DMS153 treated with DMSO at 0.1 percent for 48 hours (cell line): ENCODE data around the gene MED27.

ENCODE experiments used
- DNase-seq: peaks from one replicate; lab custom pipeline; 2025; ENCODE audit not compliant: unreplicated experiment; lab: John Stamatoyannopoulos, UW

Gene MED27

DNA sequence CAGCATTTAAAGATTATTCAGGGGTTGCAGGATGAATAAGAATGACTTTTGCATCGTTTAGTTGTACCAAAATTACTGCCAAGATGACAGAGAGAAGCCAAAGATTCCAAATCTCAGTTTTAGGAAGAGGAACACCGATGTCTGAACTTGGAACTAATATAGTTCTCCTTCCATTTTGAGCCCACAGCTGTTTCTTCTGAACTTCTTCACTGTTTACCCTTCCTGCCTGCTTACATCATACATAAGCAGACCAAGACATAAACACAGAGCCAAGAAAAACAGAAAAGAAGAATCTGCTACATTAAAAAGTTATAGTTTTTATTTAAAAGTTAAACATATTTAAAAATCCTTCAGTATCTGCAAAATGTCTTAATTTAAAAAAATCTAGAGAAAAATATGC is 192.8 kb downstream of the MED27 start:
- DNase-seq: no peak

DNA sequence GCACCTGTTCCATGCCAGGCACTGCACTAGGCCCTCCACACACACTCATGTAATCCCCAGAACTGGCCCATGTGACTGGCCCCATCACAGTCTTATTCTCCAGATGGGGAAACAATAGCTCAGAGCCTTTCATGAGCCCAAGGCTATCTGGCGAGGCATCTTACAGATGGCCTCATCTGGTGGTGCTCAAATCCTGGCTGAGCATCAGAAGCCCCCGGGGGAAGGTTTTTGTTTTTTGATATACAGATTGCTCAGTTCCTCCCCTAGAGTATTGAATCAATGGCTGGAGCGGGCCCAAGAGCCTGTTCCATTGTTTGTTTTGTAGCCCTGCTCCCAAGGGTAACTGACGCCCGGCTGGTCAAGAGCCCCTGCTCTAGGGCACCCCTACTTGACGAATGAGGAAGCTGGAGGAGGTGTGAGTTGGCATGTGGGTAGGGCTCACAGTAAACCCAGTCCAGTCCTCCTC is 194.5 kb downstream of the MED27 start:
- DNase-seq: peak; percentile 24

DNA sequence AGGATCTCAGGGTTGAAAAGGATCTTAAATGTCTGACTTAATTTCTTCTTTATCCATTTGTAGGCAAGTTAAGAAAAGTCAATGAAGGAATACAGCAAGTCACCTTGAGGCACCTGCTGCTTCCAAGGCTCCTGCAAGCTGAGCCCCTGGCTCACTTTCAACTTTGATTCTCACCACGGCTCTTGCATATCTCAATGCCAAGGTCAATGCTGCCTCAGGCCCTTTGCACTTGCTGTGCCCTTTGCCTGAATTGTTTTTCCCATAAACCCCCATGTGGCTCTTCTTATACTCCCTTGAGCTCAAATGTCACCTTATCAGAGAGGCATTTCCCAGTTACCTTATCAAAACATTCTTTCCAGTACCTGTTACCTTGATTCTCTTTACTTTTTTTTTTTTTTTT is 195.4 kb downstream of the MED27 start:
- no peak for DNase-seq

DNA sequence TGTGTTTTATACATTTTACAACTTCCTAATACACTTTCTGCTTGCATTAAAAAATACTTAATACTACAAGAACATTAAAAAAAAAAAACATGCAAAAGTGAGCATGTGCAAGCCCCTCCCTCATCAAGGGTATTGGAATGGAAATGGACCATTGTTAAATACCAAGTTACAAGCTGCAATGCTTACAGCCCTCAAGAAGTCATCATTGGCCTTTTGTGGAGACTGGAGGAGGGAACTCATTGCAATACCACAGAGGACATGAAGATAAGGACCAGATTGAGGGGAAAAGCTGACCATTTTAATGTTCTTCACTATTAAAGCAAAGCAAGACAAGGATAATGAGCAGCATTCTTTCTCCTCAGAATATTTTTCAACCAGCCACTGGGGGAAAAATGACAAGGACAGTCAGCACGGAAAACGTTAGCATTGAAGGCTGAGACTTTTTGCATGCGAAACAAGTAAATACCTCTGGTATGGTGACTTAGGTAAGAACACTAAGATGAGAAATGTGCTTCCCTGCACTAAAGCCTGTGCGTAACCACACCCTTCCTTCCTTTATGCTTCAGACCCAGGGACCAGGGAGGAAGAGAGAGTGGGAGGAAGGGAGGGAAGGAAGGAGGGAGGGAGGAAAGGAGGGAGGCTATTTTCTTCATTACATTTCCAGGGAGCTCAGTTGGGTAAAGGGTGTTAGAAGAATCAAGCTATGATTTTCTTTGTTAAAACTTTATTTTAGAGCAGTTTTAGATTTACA is 198.7 kb downstream of the MED27 start:
- no peak for DNase-seq

DNA sequence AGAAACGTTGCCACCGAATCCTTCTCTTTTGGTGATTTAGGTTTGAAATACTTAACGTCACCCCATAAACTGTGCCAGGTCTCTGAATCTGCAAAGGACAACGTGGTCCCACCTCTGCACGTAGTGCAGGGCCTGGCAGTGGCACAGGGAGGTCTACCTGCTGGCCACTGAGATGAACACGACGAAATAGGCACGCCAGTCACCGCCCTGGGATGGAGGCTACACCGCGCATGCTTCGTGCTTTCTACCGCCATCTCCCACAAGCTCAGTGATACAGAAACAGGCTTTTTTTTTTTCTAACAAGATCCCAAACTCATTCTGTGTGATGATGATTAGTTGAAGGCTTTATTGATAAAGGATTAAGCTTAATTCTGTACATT is 199.8 kb downstream of the MED27 start:
- no peak for DNase-seq

DNA sequence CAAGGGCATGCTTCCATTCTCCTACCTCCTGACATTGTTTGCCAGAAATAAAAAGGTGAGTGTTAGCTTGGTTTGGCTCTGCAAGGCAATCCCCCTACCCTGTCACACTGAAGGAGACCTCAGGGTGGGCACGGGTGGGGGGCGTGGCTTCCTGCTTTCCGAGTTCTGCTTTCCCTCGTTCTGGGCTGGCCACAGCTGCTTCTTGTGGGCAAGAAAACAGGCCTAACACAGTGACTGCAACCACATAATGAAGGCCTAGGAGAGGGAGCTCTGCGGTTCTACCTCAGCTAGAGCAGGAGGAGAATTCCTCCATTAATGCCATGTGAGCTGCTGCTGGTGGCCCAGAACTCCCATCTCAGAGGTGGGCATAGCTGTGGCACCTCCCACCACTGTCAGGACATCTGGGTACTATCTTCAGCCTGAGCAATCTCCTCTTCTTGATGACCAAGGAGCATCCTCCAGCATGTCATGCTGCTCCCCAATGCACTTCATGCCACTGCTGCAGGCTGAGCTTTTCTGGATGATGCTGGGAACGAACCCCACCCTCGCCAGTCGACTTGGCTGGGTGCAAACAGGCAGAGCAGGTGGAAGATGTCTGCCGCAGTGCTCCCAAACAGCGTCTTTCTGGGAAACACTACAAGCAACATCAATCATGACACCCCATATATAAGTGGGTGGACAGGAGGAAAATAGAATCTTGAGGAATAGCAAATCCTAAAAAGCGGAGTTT is 200.3 kb downstream of the MED27 start:
- no peak for DNase-seq

DNA sequence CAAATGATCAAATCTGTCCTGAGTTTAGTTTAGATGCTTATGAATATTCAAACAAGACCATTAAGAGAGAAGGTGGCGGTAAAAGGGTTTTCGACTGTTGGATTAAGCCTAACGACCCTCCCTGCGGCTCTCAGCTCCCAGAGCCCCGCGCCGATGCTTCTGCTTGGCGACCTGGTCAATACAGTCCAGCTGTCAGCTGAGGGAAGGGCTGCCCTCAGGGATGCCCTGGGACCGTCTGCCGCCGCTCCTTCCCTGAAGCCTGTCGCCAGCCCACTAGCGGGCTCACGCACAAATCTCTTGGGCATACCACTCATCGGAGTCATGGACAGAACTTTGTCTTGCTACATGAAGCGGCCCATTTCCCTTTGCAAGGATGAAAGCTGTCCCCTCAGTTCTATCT is 203.2 kb downstream of the MED27 start:
- DNase-seq: no peak

DNA sequence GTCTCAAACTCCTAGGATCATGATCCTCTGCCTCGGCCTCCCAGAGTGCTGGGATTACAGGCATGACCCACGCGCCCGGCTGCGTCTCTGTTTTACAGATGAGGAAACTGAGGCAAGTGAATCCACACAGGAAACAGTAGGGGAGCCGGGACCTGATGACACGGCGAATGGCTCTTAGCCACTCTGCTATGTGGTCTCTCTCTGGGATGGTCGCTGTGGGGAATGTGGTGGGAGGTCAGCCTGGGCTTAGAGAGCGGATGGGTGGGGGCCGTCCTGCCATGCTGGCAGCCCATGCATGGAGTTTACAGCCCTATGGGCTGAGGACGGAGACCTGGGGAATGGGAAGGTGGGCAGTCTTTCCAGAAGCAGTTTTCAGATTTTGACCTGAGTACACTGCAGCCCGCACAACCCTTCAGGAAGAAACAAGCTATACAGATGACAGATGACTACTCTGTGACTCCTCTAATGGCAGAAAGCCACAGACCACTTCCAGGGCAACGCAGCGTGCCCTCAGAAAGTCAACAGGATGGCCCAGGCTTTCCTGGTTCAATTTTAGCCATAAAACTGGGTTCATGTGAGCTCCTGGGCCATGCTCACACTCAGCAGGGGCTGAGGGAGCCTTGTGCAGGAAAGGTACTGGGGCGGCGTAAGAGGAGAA is 203.7 kb downstream of the MED27 start:
- DNase-seq: no peak

DNA sequence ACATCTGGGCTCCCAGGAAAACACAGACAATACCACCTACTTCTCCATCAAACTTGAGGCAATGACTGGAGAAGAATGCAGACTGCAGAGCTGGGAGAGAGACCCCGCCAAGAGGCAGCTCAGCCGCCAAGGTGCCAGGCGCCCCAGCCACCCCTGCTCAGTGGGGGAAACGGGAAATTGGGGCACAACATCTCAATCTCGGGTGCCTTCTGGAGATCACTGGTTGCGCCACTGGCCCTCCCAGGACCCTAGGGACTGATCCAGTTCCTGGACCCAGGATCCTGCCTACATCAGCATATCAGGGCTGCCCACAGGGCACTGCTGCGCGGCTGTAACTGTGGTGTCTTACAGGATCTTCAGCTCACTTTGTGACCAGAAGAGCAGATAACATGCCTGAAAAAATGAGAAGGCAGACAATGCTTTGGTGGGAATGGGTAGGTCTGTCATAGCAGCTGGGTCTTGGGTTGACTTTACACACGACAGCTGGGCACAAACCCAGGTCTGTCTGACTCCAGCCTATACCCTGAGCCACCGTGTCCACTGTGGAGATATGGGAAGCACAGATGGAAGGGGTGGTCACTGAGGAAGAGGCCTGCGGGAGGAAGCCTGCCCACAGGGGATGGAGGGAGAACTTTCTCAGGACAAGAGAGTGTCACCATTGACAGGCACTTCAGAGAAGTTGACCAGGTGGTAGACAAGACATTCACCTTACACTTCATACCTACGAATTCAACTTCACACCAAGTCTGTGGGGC is 204.6 kb downstream of the MED27 start:
- DNase-seq: no peak

DNA sequence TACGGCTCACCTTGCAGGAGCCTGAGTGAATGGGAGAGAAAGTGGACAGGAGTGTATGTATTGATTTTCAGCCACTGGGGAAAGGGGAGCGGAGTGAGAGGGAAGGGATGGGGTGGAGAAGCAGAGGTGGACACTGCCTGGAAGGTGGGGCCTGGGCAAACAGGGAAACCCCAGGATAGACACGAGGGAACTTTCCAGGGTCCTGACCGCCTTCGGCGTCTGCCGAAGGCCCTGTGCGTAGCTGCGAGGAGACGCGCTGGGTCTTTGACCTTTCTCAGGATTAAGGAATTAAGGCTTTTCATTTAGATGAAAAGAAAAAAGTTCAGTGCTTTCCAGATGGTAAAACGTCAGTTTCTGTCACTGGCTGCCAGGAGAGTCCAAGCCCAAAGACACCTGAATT is 205.2 kb downstream of the MED27 start:
- DNase-seq: no peak

DNA sequence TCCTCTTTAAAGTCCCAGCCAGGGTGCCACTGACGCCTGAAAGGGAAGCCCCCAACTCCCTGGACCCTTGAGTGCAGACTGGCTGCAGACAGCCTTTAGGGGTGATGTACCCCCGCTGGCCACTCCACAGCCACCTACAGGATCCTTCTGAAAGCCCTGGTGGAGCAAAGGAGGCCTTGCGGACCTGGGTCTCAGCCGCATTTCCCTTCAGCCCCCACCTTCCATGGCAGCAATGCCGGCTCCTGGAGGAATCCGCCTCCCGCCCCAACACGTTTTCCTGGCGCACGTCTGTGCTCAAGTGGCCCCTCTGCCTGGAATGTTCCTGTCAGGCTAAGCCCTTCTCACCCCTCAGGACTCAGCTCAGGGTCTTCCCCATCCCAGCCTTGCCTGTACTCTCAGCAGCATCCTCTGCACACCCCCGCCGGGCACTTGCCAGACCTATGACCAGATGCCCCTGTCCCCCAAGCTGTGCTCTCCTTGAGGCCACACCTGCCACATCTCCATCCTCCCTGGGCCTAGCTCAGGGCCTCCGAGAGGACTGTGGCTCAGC is 205.7 kb downstream of the MED27 start:
- no peak for DNase-seq

DNA sequence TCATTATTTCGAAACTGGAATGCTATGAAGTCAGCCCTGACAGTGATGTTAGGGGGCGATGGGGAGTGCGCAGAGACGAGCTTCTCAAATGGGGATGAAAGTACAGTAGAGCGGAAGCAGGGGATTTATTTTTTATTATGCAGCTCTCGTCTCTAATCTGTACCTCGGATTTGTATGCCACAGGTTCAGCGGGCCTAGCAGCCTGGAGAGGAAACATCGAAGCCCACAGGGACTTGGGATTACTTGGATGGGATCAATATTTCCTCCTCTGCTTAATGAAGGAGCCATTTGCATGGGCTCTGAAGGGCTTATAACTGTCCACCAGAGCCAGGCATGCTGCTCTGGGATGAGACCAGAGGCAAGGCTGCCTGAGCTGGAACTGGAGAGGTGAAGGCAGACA is 206.3 kb downstream of the MED27 start:
- DNase-seq: no peak

DNA sequence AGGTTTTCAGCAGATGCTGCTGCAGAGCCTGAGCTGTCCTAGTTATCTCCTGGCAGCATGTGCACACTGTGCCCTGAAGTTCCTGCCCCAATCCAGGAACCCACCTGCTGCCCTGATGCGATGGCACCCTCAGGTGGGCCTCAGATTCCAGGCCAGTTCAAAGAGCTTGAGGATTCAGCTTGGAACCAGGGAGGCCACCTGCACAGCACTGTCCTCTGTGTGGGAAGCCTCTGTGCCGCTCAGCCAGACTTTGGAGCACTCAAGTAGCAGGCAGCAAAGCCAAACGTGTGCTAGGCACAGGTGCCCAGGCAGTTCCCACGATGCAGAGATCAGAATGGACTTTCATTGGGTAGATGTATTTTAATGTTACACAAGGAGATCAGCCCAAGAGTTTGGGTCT is 207.0 kb downstream of the MED27 start:
- DNase-seq: no peak

DNA sequence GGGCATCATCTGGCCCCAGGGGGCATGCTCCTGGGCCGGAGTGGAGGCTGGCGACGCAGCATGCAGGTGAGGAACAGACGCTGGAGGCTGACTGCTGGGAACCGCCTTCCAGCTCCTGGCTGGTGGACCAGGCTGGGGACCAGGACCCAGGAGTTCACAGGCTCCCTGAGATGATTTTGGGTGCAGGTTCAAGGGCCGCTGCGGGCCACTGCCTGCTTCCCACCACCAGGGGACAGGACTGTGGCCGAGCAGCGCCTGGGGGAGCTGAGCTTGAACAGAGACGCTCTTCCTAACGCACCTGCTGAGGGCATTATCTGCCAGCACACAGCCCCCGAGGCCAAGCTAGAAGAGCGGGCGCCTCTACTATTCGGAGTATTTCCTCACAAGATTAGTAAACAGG is 207.7 kb downstream of the MED27 start:
- DNase-seq: no peak

DNA sequence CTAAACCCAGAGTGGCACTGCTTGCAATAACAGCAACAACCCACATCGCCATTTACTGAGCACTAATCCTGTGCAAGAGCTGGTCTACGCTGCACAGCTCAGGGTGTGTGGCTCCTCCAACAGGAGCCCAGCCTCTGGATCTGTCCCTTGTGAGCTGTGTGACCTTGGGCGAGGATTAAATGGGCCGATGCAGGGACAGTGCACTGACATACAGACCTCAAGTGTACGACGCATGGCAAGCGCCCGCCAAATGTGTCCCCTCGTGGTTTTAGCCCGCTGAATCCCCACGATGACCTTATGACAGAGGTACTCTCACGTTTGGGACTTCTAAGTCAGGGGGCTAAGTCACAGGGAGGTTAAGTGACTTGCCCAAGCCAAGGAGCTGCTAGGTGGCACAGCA is 209.5 kb downstream of the MED27 start:
- DNase-seq: no peak

DNA sequence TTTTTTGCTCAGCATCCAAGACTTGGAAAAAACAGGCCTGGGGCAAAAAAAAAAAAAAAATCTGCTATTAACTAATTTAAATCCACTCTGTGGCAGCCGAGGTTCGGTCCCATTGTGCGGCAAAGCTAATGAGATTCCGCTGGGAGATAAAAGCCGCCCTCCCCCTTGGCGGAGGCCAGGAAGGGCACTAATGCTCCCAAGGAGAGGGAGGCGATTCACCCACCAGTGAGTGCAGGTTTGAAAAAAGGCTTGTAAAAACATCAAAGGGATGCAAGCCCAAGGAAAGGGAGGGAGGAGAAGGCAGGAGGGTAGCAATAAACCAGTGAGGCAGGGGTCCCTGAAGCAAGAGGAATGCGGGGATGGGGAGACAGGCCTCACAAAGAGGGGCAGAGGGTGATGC is 210.3 kb downstream of the MED27 start:
- no peak for DNase-seq

DNA sequence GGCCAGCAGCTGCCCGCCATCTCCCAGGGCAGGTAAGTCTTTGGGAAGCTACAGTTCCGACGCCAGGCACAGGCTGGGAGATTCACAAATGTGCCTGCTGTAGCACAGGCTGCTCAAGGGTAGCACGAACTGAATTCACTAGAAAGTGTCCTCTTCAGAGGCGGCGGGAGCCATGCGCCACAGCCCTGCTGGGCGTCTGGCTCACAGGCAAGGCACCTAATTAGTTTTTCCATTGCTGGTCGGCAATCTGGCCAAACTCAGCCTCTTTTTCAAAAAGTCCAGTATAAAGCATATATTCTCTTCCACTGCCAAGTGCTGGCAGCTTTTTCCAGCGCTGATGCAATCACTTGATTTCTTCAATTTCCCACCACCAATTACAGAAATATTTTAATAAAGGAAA is 210.9 kb downstream of the MED27 start:
- no peak for DNase-seq

DNA sequence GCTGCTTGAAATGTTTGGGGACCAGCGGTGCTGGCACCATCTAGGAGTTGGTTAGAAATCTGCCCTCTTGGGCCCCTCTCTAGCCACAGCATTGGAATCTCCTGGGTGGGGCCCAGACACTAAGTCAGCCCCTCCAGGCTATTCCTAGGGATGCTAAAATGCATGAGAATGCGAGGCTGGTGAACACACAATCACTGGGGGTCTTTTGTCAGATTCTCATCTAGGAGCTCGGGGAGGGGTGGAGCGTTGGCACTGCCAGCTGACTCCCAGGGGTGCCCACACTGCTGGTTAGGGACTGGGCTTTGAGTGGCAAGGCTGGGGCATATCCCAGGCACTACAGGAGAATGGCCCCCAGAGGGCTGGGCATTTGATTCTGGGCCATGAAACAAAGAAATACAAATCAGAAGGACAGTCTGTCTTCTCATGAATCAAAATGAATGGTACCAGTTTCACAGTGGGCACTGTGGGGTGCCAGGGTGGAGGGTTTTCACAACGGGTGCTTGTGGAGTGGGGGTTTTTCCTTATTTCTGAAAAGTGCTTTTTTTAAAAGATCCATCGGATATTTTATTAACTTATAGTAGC is 212.0 kb downstream of the MED27 start:
- no peak for DNase-seq

DNA sequence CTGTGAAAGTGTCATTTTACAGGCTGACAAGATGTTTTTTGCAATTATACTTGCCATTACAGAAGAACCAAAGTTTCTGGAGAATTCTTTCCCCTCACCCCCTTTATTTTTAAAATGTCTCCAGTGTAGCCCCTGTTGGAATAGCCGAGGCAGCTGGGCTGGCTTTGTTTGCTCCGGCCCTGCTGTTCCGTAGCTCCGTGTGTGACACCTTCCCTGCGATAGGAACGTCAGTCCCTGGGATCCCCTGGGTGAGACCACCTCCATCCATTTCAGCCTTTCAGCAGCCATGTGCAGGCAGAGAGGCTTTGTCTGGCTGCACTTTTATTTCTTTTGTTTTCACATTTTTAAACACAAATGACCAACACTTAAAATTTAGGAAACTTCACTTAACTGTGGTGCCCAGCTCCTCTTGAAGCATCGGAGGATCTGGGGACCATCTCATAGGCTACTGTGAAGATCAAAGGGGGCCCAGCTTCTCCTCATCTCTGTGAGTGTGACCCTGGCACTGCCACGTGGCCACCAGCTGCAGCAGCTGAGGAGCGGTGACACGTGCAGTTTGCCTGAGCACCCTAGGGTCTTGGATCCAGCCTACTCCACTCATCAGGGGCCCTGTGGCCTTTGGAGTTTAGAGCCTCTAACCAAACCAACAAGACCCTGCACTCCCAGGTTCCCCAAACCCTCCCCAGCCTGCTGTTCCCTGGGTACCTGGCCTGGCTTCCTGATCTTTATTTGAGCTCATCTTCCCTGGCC is 214.0 kb downstream of the MED27 start:
- no peak for DNase-seq

DNA sequence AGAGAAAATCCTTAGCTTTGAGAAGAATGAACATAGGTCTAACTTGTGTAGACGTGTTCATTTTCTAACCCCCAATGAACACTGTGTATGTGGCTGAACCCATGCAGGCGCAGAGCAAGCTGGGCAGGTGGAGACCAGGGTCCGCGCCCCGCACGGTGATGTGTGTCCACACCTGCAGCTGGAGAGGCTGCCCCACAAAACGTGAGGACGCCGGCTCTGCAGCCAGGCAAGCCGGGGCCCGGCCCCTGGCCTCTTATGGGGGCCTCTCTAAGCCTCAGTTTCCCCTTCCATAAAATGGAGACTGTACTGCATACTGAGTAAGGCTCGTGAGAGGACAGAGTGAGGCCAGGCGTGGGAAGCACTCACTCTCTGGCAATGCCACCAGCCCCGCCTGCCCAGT is 215.1 kb downstream of the MED27 start:
- no peak for DNase-seq
